Right lobe of liver (tissue), 6 donors: ENCODE measurements around the gene NRXN3. TPM values are rescaled to one million over a fixed set of nuclear protein-coding genes. Genes with fewer than 3 reads are reported as not detected.

Experiments used
- ATAC-seq, 4 donors: fragments of 200-7000 bp; cut with Tn5 transposase; one replicate each; pipeline ENCODE4 v1.9.1; 2020; ENCODE audit warnings: mild to moderate bottlenecking in 4 of 4, moderate library complexity in 4 of 4
- DNase-seq, 3 donors: peaks; one replicate each; pipeline ENCODE4 v3.0.0-alpha.2; 2020
- H3K27ac ChIP-seq, 3 donors: fragments of 200-600 bp; one replicate each; pipeline ENCODE4 v1.8.0; 2022
- H3K27me3 ChIP-seq, 2 donors: fragments of 200-600 bp; one replicate each; pipeline ENCODE4 v1.8.0; 2022
- H3K36me3 ChIP-seq, 4 donors: fragments of 200-600 bp; sonication (generic) in 1 of 4; one replicate each; pipeline versions ENCODE4 v1.5.1 to v1.8.0; 2017 to 2022; ENCODE audit warnings: control low read depth in 1 of 4
- H3K4me1 ChIP-seq, 4 donors: fragments of 200-600 bp; sonication (generic) in 1 of 4; one replicate each; pipeline versions ENCODE4 v1.5.1 to v1.8.0; 2017 to 2022; ENCODE audit warnings: control low read depth in 1 of 4
- H3K4me3 ChIP-seq, 3 donors: fragments of 200-600 bp; one replicate each; pipeline ENCODE4 v1.8.0; 2022
- H3K9me3 ChIP-seq, 4 donors: fragments of 200-600 bp; sonication (generic) in 1 of 4; one replicate each; pipeline versions ENCODE4 v1.5.1 to v1.8.0; 2017 to 2022; ENCODE audit warnings: control low read depth in 1 of 4
- POLR2A ChIP-seq: fragments of 450-650 bp; IDR thresholded peaks from one replicate; pipeline ENCODE4 v1.6.1; 2017; ENCODE audit warnings: antibody characterized with exemption, mild to moderate bottlenecking
- WGBS: methylation state at CpG from one replicate; pipeline ENCODE4 v1.1.6; 2018; ENCODE audit warnings: low coverage, low lambda C conversion rate; ENCODE audit not compliant: insufficient coverage; ENCODE audit errors: missing lambda C conversion rate; 5-methylcytosine and 5-hydroxymethylcytosine counted together
- intact Hi-C, 2 donors: fragments of 100-400 bp; cut with DNase I; formaldehyde crosslinking; loops; one replicate each; pipeline versions ENCODE4 v1.11.2 to v1.14.1; 2022
- small RNA-seq, 2 experiments: library from RNA; depleted of rRNA; stranded (forward); fragments of <200 nt; gene quantifications; one replicate each; pipeline ENCODE3, GENCODE V24; 2016
- total RNA-seq, 6 experiments: library from RNA; depleted of rRNA in 2 of 6; stranded (reverse); fragments of >200 nt in 2 of 6; fragmentation: NEBNext Ultra II Directional in 3 of 6; extraction: Animal tissue kit (Norgen Biotek cat#: 25700) in 3 of 6; gene quantifications; one replicate each; pipeline versions ENCODE4 v1.1.0 to v1.2.4, GENCODE V29; 2016 to 2023
- TF ChIP-seq, protein P1 (sequence below), 4 donors: fragments of 200-600 bp in 3 of 4; fragments of 450-650 bp in 1 of 4; IDR thresholded peaks; one replicate each; pipeline versions ENCODE4 v1.5.1 to v1.8.0; 2016 to 2022; ENCODE audit warnings: antibody characterized with exemption in 4 of 4, mild to moderate bottlenecking in 2 of 4
- donor health status: DM: no; HTN: yes; CAD: no.
- donor health status: DM: no; HTN: no; CAD: no.
- donor health status: DM: no; HTN: no; CAD: no.
- donor health status: DM: no; HTN: yes; CAD: no.
- donor health status: DM: no; HTN: yes; CAD: no.

Gene NRXN3
- total RNA-seq, 6 experiments from 2014 or later: 0.06 to 0.51 (median 0.23) TPM; not detected in 1

DNA sequence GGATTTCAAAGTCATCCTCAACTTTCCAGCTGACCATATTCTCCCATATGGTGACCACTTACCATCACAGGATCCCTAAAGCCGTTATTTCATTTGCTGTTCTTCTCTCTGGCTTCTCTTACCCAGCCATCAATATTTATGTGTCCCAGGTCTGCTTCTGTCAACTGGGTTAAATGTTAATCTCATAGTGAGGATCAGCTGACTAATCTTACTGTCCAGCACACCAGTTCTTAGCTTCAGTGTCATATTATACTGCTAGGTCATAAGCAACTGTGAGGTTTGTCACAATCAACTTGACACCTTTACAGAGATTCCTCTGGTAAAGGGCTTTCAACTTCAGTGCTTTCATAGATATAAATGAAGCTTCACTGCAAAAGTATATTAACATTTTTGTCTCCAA, 1746.7 kb downstream of the NRXN3 start:
- Histone ChIP-seq H3K4me3 (no peak overlapping the region), H3K36me3 (no peaks in the 10 kb centered on the region), H3K9me3 (no peaks in the 10 kb centered on the region), H3K4me1 (no peaks in the 10 kb centered on the region), H3K27ac (no peak overlapping the region), H3K27me3 (no peaks in the 10 kb centered on the region)
- DNase-seq: no peak
- 10% methylated on average over 1 of the region's 1 CpG for WGBS
- peak in 2 of 4 donors; percentile 30 to 38 for ATAC-seq
- TF ChIP-seq, protein P1, sequence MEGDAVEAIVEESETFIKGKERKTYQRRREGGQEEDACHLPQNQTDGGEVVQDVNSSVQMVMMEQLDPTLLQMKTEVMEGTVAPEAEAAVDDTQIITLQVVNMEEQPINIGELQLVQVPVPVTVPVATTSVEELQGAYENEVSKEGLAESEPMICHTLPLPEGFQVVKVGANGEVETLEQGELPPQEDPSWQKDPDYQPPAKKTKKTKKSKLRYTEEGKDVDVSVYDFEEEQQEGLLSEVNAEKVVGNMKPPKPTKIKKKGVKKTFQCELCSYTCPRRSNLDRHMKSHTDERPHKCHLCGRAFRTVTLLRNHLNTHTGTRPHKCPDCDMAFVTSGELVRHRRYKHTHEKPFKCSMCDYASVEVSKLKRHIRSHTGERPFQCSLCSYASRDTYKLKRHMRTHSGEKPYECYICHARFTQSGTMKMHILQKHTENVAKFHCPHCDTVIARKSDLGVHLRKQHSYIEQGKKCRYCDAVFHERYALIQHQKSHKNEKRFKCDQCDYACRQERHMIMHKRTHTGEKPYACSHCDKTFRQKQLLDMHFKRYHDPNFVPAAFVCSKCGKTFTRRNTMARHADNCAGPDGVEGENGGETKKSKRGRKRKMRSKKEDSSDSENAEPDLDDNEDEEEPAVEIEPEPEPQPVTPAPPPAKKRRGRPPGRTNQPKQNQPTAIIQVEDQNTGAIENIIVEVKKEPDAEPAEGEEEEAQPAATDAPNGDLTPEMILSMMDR (IDR thresholded peaks at IDR 0.05): no peak
- TF ChIP-seq POLR2A: no peak
- intact Hi-C loops: no loop called here

Small RNAs within 50 kb of the gene (small RNA-seq; reads per million reads assigned to genes)
- 0.97 to 2.3 reads per million in 2 experiments for gene RNA5SP388
